GM04503 (cell line): ENCODE measurements around the gene ICE2.

Experiments used
- DNase-seq: peaks from one replicate; pipeline ENCODE4 v3.0.0-alpha.2; 2012; ENCODE audit warnings: low read depth

The ICE2 gene

GRCh38 chr15:60390231-60390630 is 88.7 kb downstream of the ICE2 start:
- DNase-seq = no peak

- DNase-seq = no peak
Measured at GRCh38 chr15:60389261-60390077, 89.5 kb downstream of the ICE2 start.

GRCh38 chr15:60387321-60387720 is 91.6 kb downstream of the ICE2 start:
- no peak for DNase-seq

GRCh38 chr15:60386615-60387014 is 92.3 kb downstream of the ICE2 start:
- DNase-seq = no peak

- no peak for DNase-seq
Measured at GRCh38 chr15:60385620-60386552, 93.1 kb downstream of the ICE2 start.

GRCh38 chr15:60384526-60385126 is 94.3 kb downstream of the ICE2 start:
- no peak for DNase-seq

- no peak for DNase-seq
Measured at GRCh38 chr15:60384053-60384452, 94.9 kb downstream of the ICE2 start.

GRCh38 chr15:60382773-60383674 is 95.9 kb downstream of the ICE2 start:
- DNase-seq = no peak

- DNase-seq = no peak
Measured at GRCh38 chr15:60381148-60381788, 97.7 kb downstream of the ICE2 start.

GRCh38 chr15:60379525-60380274 is 99.2 kb downstream of the ICE2 start:
- peak; percentile 99 for DNase-seq

GRCh38 chr15:60379185-60379524 is 99.8 kb downstream of the ICE2 start:
- DNase-seq = no peak

GRCh38 chr15:60376677-60377095 is 102.3 kb downstream of the ICE2 start:
- DNase-seq = no peak

- no peak for DNase-seq
Measured at GRCh38 chr15:60375306-60375705, 103.6 kb downstream of the ICE2 start.

GRCh38 chr15:60374628-60375081 is 104.3 kb downstream of the ICE2 start:
- DNase-seq = peak; percentile 78

- no peak for DNase-seq
Measured at GRCh38 chr15:60374209-60374608, 104.7 kb downstream of the ICE2 start.

- no peak for DNase-seq
Measured at GRCh38 chr15:60373745-60374144, 105.2 kb downstream of the ICE2 start.

GRCh38 chr15:60373327-60373726 is 105.6 kb downstream of the ICE2 start:
- DNase-seq = no peak

- DNase-seq = no peak
Measured at GRCh38 chr15:60372756-60373155, 106.2 kb downstream of the ICE2 start.

GRCh38 chr15:60372227-60372626 is 106.7 kb downstream of the ICE2 start:
- DNase-seq = no peak
